KMS-11 (cell line): ENCODE data around the gene SNCA.

Experiments used
- H2AFZ ChIP-seq: fragments of 200-600 bp; sonication (generic); 2 replicates; pipeline ENCODE4 v1.6.1; 2016; ENCODE audit warnings: antibody characterized with exemption, mixed run types, low read depth
- H3K27ac ChIP-seq: fragments of 200-600 bp; sonication (generic); 2 replicates; pipeline ENCODE4 v1.6.1; 2016; ENCODE audit warnings: mild to moderate bottlenecking, mixed run types
- H3K27me3 ChIP-seq: fragments of 200-600 bp; sonication (generic); 2 replicates; pipeline ENCODE4 v1.6.1; 2017; ENCODE audit warnings: mild to moderate bottlenecking, low read depth, mixed run types, moderate library complexity; ENCODE audit not compliant: insufficient read depth
- H3K36me3 ChIP-seq: fragments of 200-600 bp; sonication (generic); 2 replicates; pipeline ENCODE4 v1.6.1; 2017; ENCODE audit warnings: mild to moderate bottlenecking, mixed run types; ENCODE audit not compliant: insufficient read depth
- H3K4me1 ChIP-seq: fragments of 200-600 bp; sonication (generic); 2 replicates; pipeline ENCODE4 v1.6.1; 2016; ENCODE audit warnings: mild to moderate bottlenecking, low read depth, mixed run types; ENCODE audit not compliant: poor library complexity, severe bottlenecking
- H3K4me2 ChIP-seq: fragments of 200-600 bp; sonication (generic); 2 replicates; pipeline ENCODE4 v1.7.0; 2016; ENCODE audit warnings: mild to moderate bottlenecking, mixed run types
- H3K4me3 ChIP-seq: fragments of 200-600 bp; sonication (generic); IDR thresholded peaks from 2 replicates; pipeline ENCODE4 v1.6.1; 2017; ENCODE audit warnings: low read depth, low read length, mixed read lengths; ENCODE audit not compliant: insufficient read depth
- H3K79me2 ChIP-seq: fragments of 200-600 bp; sonication (generic); 2 replicates; pipeline ENCODE4 v1.6.1; 2016; ENCODE audit warnings: low read depth, mixed run types; ENCODE audit not compliant: insufficient read depth
- H3K9ac ChIP-seq: fragments of 200-600 bp; sonication (generic); 2 replicates; pipeline ENCODE4 v1.6.1; 2016; ENCODE audit warnings: mild to moderate bottlenecking, mixed run types
- H4K20me1 ChIP-seq: fragments of 200-600 bp; sonication (generic); 2 replicates; pipeline ENCODE4 v1.6.1; 2016; ENCODE audit warnings: mild to moderate bottlenecking, mixed run types; ENCODE audit not compliant: insufficient read depth
- CTCF ChIP-seq: fragments of 200-600 bp; sonication (generic); conservative IDR thresholded peaks from 2 replicates; pipeline ENCODE4 v1.6.1; 2017; ENCODE audit warnings: low read depth, mild to moderate bottlenecking, antibody characterized with exemption, low read length, moderate library complexity, mixed read lengths

SNCA gene

DNA sequence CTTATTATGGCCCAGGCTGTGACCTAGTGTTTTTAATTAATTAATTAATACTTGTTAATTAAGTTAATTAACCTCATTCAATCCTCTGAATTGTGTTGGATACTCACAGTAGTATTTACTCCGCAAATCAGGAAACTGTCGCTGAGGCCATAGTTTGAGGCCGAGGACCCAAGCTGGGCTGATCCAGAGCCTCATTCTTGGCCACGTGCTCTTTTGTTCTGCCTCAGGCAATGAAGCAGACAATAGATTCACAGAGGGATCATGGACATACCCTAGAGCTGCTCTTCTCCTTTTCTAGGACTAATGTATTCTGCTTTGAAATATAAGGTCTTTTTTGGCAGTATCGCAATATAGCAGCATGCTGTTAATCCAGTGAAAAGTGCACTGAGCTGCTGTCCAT lies 24.0 kb upstream of the SNCA start:
- no peaks in the 10 kb centered on the region for H3K27me3 ChIP-seq
- H3K79me2 ChIP-seq = no peaks in the 10 kb centered on the region
- TF ChIP-seq CTCF = no peak
- no peak overlapping the region for H2AFZ ChIP-seq
- no peak overlapping the region for H3K4me2 ChIP-seq
- H4K20me1 ChIP-seq = no peaks in the 10 kb centered on the region
- H3K9ac ChIP-seq = no peak overlapping the region
- H3K27ac ChIP-seq = no peak overlapping the region
- no peak overlapping the region for H3K4me3 ChIP-seq
- H3K4me1 ChIP-seq = no peaks in the 10 kb centered on the region
- no peaks in the 10 kb centered on the region for H3K36me3 ChIP-seq

DNA sequence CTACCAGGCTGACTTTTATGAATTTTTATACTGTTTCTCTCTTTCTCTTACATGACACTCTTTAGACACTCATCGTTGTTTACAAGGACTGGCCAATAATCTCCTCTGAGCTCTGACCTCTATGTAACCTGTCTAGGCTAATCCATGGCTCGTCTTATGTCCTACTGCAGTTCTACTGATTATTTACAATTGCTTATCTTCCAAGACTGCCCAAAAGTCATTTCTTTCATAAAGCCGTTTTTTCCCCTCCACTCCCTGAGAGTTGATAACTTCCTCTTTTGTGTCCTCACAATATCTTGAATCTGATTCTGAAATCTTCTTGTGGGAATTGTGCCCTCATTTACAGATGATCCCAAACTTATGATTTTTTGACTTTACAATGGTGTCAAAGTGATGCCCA lies 18.3 kb upstream of the SNCA start:
- no peak overlapping the region for H3K4me3 ChIP-seq
- no peaks in the 10 kb centered on the region for H3K79me2 ChIP-seq
- H3K4me2 ChIP-seq = no peak overlapping the region
- no peaks in the 10 kb centered on the region for H3K4me1 ChIP-seq
- H3K9ac ChIP-seq = no peak overlapping the region
- H4K20me1 ChIP-seq = no peaks in the 10 kb centered on the region
- H3K27me3 ChIP-seq = no peaks in the 10 kb centered on the region
- no peak overlapping the region for H2AFZ ChIP-seq
- no peaks in the 10 kb centered on the region for H3K36me3 ChIP-seq
- no peak overlapping the region for H3K27ac ChIP-seq
- no peak for TF ChIP-seq CTCF

DNA sequence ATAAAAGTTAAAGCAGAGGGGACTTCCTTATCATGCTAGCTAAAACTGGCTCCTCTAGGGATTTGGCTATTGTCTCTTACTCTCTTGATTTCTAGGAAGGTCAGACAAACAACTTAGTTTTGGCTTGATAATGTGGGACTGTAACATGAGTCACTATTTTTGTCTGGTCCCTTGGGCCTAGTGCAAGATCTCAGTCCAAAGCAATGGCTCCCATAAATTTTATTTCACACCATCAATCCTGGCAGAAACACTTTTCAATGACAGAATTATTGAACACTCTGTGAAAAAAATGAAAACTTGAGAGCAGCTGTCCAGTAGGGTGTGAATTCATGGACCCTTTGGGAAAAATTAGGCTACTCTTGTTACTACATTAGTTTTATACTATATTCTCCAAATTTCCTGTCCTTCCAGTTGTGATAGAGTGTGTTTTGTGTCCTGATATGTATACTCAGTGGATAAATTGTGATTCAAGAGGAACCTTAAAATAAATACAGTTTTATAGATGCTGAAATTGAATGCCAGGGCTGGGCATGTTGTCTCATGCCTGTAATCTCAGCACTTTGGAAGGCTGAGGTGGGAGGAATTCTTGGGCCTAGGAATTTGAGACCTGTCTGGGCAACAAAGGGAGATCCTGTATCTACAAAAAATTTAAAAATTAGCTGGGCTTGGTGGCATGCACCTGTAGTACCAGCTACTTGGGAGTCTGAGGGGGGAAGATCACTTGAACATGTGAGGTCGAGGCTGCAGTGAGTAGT lies 10.8 kb upstream of the SNCA start:
- no peaks in the 10 kb centered on the region for H3K27me3 ChIP-seq
- H3K79me2 ChIP-seq = no peaks in the 10 kb centered on the region
- no peak overlapping the region for H3K27ac ChIP-seq
- H3K4me1 ChIP-seq = no peaks in the 10 kb centered on the region
- no peak for TF ChIP-seq CTCF
- H3K9ac ChIP-seq = no peak overlapping the region
- H2AFZ ChIP-seq = no peak overlapping the region
- no peak overlapping the region for H3K4me2 ChIP-seq
- H4K20me1 ChIP-seq = no peaks in the 10 kb centered on the region
- no peaks in the 10 kb centered on the region for H3K36me3 ChIP-seq
- no peak overlapping the region for H3K4me3 ChIP-seq

- no peaks in the 10 kb centered on the region for H3K79me2 ChIP-seq
- no peaks in the 10 kb centered on the region for H4K20me1 ChIP-seq
- no peaks in the 10 kb centered on the region for H3K27me3 ChIP-seq
- no peaks in the 10 kb centered on the region for H3K36me3 ChIP-seq
- H3K9ac ChIP-seq = no peak overlapping the region
- TF ChIP-seq CTCF = no peak
- no peak overlapping the region for H2AFZ ChIP-seq
- H3K4me2 ChIP-seq = no peak overlapping the region
- H3K4me1 ChIP-seq = no peaks in the 10 kb centered on the region
- no peak overlapping the region for H3K27ac ChIP-seq
- H3K4me3 ChIP-seq = no peak overlapping the region
These were observed 2.6 kb upstream of the SNCA start for GRCh38 chr4:89839558-89839957.
